ENCODE measurements around the gene SERPINE1.
A peak's percentile ranks its signal among the peaks of the same experiment; 100 is the strongest.

Gene SERPINE1

GRCh38 chr7:101156866-101157589, 30.1 kb downstream of the SERPINE1 start:
- no peak for DNase-seq (ENCODE audit: low spot score)

DNA sequence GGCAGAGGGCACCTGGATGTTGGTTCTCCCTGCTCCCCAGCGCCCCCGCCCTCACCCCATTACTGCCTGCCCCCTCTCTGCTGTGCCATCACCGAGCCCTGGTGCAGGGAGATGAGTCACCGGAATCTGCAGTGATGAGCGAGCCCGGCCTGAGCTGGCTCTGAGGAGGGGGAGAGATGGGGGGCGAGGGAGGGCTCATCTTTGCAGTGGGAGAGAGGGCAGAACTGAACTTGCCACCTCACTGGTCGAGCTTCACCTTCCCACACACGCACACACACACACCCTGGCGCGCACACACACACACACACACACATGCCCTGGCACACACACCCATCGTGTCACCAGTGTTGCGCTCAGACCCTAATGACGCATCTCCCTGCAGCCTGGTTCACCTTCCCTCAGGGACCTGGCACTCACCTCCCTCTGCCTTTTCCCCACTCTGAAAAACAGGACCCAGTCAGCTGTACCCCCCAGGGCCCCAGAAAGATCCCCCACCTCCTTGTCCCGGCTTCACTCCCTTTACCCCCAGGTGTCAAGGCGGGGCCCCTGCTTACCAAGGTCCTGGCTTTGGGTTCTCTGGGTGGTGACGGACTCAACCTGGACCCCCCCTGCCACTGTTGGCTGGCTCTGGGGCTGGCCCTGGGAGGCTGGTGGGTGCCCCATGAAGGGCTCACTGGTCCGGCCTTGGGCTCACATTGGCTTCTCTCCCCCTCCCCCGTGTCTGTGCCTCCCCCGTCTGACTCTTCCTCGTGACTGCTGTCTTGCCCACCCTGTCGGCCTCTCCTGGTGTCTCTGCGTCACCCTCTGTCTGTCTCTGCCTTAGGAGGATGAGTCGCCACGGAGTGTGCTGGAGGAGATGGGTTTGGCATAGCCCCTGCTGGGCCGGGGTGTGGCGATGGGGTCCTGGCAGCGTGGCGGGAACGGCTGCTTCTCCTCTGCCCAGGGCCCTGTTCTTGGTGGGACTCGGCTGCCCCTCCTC, 33.1 kb downstream of the SERPINE1 start:
- DNase-seq (ENCODE audit: low spot score): peak; percentile 53

DNA sequence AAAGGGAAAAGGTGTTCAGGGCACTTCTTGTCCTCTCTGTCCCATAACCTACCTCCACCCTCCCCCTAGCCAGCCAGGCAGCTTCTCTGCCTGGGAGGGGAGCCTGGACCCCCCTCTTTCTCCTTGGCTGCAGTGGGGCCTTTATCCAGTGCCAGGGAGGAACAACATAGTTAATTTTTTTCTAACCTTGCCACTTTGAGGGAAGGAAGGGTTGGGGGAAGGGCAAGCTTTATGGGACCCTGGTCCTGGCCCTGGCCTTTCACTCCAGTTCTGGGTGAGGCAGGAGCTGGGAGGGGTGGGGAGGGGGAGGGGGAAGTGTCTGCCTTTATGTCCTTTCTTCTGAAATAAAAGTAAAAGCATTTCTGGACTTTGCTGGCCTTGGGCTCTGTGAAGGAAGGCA, 34.0 kb downstream of the SERPINE1 start:
- no peak for DNase-seq (ENCODE audit: low spot score)

GRCh38 chr7:101161692-101162471, 35.0 kb downstream of the SERPINE1 start:
- DNase-seq (ENCODE audit: low spot score): no peak

DNA sequence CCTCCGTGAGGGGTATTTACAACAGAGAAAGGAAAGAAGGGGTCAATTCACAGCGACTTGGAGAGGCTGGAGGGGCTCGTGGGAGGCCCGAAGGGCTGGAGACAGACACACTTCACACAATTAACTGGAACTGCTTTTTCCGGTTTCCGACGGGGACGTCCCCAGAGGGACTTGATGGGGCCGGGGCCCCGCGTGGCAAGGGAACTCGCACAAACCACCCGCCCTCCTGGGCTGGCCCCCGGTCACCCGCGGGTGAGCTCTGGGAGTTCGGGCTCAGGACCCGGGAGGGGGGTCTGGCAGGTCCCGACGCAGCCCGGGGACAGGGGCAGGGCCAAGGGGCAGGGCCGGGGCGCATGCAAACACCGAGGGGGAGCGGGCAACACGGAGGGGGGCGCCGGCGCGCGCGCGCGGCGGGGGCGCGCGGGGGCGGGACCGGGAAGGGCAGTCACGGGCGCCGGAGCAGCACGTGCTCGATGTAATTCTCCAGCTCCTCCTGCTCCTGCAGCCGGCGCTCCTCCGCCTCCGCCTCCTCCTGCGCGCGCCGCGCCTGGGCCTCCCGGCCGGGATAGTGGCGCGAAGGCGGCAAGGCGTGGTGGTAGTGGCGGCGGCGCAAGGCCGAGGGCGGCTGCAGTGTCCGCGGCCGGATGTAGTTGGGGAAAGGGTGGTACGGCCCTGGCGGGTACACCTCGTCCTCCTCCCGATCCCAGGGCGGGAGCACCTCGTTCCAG, 35.8 kb downstream of the SERPINE1 start:
- DNase-seq (ENCODE audit: low spot score): peak; percentile 74

DNA sequence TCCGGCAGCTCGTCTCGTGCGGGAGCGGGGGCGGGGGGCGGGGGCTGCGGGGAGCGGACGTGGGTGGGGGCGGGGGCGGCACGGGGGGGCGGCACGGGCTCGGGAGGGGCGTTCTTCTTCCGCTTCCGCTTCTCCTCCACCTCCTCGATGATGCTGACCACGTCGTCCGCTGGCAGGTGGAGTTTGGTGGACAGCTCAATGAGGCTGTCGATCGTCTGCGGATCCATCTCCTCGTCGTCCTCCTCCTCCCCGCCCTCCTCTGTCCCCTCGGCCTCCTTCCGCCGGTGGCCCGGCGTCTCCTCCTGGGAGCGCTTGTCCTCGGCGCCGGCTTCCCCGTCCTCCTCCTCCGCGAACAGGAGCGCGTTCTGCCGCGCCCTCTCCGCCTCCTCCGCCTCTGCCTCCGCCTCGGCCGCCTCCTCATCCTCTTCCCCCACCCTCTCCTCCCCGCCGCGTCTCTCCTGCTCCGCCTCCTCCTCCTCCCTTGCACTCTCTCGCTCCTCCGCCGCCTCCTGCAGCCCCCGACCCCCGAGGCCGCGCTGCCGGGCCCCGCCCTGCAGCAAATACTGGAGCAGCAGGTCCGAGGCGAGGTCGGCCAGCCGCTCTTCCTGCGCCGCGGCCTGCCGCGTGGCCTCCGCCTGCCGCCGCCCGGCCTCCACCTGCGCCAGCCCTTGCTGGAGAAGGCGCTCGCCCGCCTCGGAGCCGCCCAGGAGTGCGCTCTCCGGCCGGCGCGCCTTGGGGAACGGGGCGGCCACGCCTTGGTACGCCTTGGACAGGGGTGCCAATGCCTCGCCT, 36.6 kb downstream of the SERPINE1 start:
- no peak for DNase-seq (ENCODE audit: low spot score)

- DNase-seq (ENCODE audit: low spot score): peak; percentile 77
Measured at GRCh38 chr7:101164071-101164840, 37.4 kb downstream of the SERPINE1 start.

- peak; percentile 98 for DNase-seq (ENCODE audit: low spot score)
Measured at GRCh38 chr7:101165075-101165957, 38.4 kb downstream of the SERPINE1 start, which contains the start of gene VGF. TSS of gene VGF (minus strand) at chr7:101165569. CDS start at chr7:101164843, 726 bp downstream.

DNA sequence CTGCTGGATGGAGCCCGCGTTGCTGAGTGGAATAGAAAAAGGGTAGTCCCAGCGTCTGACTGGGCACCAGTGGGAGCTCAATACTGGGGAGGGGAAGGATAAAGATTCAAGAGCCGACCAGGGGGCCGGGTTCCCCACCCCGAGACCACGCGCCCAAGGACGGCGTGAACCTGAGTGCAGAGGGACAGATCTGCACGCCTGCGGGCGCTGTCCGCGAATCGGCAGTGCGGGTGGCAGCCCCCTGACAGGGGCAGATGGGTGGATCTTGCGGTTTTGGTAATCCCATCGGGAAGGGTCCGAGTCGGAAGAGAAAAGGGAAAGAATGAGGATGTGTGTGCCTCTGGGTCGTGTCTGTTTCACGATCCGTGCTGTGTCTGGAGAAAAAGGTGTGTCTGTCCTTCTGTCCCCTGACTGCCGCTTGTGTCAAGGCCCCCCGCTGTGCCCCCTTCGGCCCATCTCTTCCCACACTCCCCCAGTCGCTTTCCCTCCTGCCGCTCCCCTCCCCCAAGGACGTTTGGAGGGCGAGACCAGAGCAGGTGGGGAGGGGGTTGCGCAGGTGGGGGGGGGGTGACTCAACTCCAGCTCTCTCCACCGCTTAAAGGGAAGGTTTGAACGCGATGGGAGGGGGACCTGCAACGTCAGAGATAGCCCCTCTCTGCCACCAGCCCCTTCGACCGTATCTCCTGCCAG, 39.2 kb downstream of the SERPINE1 start:
- DNase-seq (ENCODE audit: low spot score): no peak

DNA sequence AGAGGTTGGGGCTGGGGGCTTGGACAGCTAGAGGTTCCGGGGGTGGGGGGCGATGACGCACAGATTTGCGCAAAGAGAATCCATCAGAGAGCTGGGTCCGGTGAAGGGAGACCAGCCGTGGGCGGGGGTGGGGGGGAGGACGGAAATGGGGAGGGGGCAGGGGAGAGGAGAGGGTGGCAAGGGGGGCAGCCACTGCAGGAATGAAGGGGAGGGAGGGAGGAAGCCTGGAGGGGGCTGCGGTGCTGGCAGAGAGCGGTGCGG, 39.7 kb downstream of the SERPINE1 start:
- DNase-seq (ENCODE audit: low spot score): no peak

- DNase-seq (ENCODE audit: low spot score): no peak
Measured at GRCh38 chr7:101166909-101167644, 40.2 kb downstream of the SERPINE1 start.

DNA sequence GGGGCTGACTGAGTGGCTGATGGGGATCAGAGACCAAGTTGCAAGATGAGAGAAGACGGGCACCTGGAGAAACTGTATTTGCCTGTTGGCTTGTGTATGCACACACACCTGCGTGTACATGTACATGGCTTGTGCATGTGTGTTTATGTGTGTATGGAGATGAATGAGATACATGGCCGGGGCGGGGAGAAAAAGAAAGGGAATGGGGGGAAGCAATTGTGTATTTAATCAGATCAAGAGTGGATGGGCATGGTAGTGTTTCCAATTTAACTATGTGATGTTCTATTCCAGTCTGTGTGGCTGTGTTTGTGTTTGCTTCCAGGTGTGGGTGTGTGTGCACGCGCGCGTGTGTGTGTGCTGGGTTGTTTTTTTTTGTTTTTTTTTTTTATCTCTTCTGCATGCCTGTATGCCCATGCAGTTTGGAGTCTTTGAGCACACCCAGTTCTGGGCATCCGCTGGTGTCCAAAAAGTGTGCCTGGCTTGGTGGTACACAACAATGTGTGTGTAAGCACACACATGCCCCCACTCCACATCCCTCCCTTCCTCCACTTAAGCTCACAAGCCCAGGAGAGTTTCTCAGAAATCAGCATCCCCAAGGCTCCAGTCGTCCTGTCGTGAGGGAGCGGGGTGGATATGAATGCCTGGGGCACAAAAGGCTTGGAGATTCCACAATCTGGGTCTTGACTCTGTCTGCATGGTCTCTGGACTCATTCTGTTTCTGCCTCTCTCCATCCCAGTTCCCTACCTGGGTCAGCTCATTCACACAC, 40.9 kb downstream of the SERPINE1 start:
- no peak for DNase-seq (ENCODE audit: low spot score)

GRCh38 chr7:101168412-101169049, 41.6 kb downstream of the SERPINE1 start:
- no peak for DNase-seq (ENCODE audit: low spot score)

- DNase-seq (ENCODE audit: low spot score): no peak
Measured at GRCh38 chr7:101169110-101169837, 42.4 kb downstream of the SERPINE1 start.

DNA sequence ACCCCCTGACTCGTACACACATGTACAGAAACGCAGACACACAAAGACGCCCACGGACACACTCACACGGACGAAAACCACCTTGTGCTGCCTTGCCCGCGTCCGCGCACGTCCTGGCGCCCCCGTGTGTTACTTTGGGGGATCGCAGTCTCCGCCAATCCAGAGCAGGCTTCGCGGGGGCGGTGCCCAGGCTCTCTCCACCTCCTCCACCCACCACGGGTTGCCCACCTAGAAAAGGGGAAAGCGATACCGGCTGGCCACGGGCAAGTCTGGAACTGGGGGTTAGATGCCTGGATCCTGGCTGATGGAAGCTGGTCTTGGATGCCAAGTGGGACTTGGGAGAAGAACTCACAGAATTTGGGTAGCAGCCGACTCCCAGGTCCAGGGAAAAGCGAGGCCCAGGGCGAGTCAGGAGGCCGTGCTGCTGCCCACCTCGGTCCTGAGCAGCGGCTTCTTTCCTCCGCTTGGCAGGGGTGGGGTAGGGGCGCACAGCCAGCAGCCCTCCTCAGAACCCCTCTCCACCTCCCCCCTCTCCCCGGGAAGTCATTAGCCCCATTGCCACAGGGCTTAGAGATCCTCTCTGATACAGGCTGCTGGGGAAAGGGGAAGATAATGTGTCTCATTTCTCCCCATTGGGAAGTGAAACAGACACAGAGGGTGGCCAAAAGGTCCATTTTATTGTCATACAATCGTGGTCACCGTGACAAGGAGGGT, 43.1 kb downstream of the SERPINE1 start:
- peak; percentile 80 for DNase-seq (ENCODE audit: low spot score)

Measured in AG08396 (cell line).